Stimulated activated CD4-positive, alpha-beta T cell treated with anti-CD3 and anti-CD28 coated beads, Interleukin-12 subunit alpha, Interleukin-12 subunit beta, amount 100 ng/mL, for 4 hours (primary cell): Measurements from ENCODE around the gene RNF133.

Experiments used
- DNase-seq: peaks from one replicate; pipeline ENCODE4 v3.0.0-alpha.2; 2020

Gene RNF133

DNA sequence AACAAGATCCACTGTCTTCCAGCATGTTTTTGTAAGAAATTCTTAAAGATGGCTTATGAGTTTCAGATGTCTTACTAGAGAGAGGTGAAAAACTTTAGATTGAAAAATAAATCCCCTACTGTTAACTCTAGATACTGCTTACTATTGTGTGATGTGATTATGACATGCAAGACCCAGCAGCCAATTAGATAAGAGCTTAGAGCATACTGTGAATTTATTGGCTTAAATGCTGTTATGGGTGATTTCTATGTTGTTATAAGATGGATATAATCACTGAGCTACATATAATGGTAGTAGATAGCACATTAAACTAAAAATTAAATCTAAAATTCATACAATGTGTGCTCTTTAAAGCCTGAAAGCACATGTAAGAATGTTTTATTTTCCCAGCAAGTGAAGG lies at the start of gene RNF133:
RNF133 (minus strand) TSS at position 101 of the 400 bp plus-strand sequence. CDS start 199 bp downstream, outside the sequence.
- DNase-seq: no peak

DNA sequence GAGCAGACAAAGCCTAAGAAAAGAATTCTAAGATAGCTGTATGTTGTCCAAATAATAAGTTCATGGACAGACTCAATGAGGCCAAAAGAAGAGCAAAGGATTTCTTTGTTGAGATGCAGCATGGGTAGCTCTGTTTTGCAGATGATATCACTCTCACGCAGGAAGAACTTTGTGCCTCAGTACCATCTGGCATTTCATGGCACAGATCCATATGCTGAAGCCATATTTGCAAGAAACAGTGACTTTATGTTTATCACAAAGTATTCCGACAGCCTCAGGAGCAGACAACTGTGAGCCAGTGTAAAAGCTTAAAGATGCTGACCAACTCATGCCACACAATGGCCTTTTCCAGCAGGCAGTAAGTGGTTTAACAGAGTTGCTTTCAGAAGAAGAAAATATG lies 49.3 kb upstream of the RNF133 start:
- DNase-seq: no peak

DNA sequence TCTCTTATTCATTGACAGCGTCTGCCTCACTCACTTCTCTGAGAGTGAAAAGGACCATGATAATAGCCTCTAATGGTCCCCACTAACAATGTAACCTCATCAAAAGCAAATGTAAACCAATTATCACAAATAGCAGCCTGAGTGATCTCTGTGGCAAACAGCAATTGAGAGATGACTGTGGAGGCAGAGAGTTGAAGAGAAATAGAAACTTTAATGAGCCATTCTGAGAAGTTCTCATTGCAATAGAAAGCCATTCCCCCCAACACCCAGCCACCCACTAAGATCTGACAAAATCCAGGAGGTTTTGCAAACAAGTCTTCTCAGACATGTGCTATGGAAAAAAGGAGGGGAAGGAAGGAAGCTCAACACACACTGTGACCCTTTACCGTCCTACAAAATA lies 48.0 kb upstream of the RNF133 start:
- DNase-seq: no peak

GRCh38 chr7:122743211-122743610 lies 44.3 kb upstream of the RNF133 start:
- no peak for DNase-seq

DNA sequence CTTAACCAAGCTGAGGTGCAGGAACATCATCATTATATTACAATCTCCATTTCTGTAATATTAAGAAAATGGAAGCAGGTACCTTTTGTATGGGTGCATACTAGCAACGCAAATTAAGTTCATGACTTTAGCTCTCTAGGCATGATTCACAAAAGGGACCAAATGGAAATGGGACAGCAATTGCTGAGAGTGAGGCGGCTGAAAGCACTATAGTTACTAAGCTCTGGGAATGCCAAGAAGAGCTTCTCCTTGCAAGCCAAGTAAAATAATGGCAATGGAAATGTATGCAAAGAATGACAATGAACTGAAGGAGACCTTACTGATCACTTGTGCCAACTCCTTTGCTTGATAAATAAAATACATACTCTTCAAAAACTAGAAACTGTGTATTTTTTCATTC lies 40.0 kb upstream of the RNF133 start:
- DNase-seq: no peak

- no peak for DNase-seq
Measured at GRCh38 chr7:122736183-122736582, 37.3 kb upstream of the RNF133 start.

- DNase-seq: no peak
Measured at GRCh38 chr7:122727759-122728158, 28.8 kb upstream of the RNF133 start.

DNA sequence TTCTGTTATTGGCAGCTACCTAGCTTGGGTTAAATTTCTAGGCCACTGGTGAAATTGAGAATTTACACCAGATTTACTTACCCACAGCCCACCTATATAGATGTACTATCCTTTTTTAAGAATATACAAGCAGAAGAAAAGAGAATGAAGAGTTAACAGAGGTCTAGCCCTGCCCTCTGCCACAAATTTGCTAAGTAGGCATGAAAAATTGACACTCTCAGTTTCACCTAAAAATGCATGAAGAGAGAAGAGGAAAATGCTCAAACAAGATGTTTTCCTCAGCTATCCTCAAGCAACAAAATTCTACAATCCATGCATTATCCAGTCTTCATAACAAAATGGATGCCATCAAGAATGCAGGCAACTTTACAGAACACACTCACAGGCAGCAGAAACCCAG lies 28.4 kb upstream of the RNF133 start:
- no peak for DNase-seq

DNA sequence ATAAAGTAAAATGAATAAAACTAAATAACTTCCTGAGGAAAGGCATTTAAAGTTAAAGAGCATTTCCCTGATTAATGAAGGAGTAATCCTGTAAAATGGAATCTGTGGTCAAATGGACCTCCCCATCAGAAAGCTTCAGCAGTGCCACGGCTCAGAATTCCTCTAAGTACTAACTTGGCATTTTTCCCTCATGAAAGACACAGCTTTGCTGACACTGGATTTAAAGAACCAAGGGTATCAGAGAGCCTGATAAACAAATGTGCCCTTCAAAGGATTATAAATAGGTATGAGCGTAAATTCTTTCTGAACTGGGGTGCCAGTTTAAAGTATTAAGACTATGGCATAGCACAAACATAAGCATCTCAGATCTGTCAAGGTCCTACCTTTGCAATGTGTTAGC lies 28.0 kb upstream of the RNF133 start:
- no peak for DNase-seq

- DNase-seq: no peak
Measured at GRCh38 chr7:122724366-122724765, 25.4 kb upstream of the RNF133 start.

DNA sequence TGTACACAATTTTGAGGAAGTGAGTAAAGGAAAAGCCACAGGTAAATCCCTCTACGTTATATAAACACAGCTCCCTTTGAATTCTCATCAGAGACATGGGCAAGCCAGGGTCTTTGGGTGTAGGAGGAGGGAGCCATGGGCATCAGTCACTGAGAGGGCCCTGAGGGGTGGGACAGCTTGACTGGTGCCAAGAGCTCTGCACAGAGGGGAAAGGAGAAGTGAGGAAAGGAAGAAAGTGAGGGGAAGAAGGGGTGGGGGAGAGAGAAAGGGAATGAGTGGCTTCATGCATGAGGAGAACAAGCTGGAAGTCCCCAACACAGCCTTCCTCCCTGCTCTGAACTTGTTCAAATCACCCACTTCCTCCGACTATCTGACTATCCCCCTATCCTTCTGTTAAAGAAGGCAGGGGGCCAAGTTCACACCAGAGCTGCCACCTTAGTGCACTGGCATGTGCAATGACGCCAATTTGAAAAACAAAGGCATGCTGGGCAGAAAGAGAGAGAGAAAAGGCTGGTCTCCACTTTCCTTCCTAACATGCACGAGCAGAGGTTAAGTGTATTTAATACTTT lies 20.2 kb upstream of the RNF133 start:
- DNase-seq: no peak

DNA sequence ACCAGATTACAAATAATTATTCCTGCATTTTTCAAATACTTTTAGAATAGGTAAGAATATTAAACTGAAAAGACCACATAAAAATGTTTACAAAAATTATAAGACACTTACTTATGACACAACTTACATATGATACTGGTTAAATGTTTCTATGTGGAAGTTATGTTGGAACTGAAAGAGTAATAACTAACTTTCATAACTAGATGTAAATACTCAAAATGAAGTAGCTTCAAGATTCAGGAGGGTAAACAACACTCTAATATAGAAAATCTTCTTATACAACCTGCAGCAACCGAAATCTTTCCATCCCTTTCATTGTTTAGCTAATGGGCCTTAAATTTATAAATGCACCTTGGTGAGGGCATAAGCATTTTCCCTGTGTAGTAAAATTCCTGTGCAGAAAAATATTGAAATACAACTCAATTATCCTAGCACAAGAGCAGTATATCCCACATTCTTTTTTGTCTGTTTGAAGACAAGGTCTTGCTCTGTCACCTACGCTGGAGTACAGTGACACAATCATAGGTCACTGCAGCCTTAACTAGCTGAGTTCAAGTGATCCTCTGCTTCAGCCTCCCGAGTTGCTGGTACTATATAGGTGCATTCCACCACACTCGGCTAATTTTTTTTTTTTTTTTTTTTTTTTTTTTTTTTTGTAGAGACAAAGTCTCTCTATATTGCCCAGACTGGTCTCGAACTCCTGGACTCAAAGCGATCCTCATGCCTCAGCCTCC lies 18.6 kb upstream of the RNF133 start:
- no peak for DNase-seq

DNA sequence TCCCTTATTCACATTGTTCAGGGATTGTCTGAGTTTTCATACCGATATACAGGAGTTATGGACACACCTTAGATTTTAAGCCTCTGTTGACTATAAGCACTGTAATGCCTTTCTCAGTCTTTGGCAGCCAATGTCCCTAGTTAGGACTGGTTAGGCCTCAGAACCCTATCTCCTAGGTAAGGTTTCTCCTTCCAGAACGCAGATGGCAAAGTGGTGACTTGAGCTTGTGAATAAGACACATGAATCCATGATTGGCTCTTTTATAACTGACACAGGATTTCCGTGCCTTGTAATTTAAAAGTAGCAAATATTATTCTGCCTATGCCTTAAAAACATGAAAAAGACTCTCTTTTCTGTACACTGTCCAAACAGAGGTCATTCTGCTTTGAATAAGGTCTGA lies 16.3 kb upstream of the RNF133 start:
- no peak for DNase-seq

DNA sequence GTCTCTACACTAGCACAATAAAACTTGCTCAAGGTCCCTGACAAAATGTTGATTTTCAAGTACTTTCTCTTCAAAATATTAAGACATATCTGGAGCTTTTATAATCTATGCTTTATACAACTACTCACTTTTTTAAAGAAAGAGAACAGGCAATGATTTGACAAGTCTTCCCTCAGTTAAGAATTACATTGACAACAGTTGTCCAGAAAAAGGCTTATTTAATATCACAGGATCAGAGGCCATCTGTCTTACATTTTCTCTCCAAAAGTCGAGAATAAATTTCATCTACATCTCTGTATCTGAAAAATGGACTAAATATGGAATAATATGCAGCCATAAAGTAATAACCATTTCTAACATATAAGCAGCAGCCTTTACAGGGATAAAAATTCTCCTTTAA lies 12.0 kb upstream of the RNF133 start:
- DNase-seq: no peak

DNA sequence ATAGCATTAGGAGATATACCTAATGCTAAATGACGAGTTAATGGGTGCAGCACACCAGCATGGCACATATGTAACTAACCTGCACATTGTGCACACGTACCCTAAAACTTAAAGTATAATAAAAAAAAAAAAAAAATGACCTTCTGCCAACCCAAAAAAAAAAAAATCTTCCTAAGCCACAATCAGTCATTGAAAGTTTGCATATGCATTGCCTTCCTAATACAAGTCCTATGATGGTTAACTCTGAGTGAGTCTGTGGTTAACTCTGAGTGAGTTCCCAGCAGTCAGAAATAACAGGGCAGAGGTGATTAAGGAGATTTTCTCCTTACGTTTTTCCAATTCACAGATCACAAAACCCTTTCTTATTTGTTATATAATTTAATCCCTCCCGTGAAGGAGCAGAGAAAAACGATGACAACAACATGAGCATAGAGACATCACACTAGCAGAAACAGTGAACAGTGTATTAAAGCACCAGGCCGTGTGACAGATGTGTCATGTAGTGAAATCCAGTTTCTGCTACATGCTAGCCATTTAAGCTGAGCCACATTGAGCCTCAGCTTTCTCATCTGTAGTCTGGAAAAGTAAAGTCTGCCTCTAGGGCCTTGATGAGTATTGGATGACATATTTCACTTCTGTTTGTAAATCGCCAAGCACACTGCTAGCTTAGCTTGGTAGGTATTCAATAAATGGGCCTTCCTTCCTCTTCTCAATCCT lies 11.2 kb upstream of the RNF133 start:
- DNase-seq: no peak

DNA sequence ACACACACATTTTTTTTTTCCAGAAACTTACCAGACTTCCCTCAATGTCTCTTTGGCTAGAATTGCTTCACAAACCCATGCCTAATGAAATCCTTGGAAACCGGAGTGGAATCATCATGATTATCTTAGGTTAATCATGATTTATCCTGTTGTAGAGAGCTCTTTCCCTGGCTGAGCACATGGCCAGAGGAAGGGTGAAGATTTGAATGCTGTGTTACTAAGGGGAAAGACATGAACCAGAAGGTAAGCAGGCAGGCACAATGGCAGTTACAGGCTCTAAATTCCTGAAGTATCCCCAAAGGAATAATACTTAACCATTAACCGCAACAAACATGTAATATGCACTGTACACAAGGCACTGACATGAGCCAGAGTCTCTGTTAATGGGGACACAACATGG lies 7.9 kb upstream of the RNF133 start:
- no peak for DNase-seq

GRCh38 chr7:122702872-122703510 lies 4.1 kb upstream of the RNF133 start, which contains the start of gene RNF148:
TSS of gene RNF148 (minus strand) at chr7:122702922. CDS start at chr7:122702750, 172 bp downstream.
- DNase-seq: no peak

- DNase-seq: no peak
Measured at GRCh38 chr7:122695816-122696215, 3.1 kb downstream of the RNF133 start.

DNA sequence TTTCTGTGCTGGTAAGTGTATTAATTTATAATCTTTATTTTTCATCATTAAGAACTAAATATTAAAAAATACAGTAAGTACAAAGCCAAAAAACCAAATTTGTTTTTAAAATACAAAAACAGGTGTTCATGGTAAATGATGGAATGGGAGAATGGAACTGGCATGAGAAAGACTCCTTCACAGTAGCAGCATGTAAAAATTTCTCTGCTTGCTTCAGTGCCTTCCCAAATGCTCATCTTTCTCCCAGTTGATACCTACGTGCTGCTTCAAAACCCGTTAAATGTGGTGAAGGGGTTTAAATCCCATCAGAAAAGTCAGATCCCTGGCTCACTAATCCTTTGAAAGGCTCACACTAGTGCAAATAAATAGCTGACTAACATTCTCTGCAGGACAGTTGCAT lies 4.2 kb downstream of the RNF133 start:
- no peak for DNase-seq

- DNase-seq: no peak
Measured at GRCh38 chr7:122692769-122693309, 6.1 kb downstream of the RNF133 start.

DNA sequence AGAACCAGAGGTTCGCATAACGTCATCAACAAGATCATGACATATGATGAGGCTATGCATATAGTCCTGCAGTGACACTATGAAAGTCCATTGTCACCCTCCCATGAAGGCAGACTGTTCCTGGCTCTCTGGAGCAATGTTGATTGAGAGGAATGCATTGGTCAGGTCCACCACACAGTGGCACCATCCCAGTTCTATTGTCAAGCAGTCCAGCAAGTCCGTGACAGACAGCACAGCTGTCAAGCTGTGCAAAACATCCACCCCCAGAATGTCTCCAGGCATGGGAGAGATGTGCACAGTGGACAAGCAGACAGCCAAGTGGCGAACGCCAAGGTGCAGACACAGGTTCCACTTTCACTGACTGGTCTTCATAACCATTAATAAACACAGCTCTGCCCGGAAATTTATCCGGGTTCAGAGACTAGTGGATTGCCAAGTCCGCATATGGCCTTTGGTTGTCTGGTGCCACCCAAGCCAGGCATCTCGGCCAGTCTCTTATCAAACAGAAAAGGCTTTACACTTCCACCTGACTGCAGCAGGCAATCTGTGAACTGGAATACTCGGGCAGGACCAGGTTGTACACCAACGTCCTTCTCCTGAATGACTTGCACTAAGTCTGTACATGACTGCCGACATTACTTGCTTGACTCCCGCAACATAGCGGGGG lies 7.2 kb downstream of the RNF133 start:
- DNase-seq: no peak

DNA sequence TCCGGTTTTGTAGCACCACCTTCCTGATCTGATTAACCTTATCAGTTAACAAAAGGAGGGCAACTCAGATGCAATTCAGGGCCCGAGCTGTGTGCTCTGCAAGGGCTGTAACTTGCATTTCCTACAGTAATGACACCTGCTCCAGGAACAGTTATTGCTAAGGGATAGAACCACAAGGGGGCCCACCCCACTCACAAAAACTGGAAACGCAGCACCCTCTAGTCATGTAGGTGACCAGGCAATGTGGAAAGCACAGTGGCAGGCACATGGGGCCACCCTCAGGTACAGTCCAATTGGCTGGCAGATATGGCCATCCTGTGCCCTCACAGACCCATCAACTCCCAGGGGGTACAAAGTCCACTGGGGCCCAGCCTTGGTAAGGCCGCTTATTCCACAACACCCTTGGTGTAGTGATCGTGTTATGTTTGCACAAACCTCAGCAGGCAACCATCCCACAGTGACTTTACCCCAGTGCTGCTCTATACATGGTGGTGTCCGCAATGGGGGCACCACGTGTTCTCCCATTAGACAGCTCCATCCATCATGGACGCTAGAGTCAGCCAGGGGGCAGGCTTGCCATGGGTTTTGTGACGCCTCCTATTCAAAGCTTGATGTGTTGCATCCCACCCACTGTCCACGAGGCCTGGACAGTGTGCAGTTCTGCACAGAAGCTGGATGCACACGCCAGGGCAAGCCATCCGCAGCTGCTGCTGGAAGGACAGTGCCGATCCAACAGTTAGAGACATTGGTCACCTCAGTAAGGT lies 9.4 kb downstream of the RNF133 start:
- DNase-seq: no peak
